K562 (cell line): ENCODE data around the gene SMIM41. TPM values are rescaled to one million over a fixed set of nuclear protein-coding genes. Genes with fewer than 3 reads are reported as not detected.
A peak's percentile ranks its signal among the peaks of the same experiment; 100 is the strongest.

Experiments
- CBX2 ChIP-seq: fragments of 200-600 bp; sonication (generic); IDR thresholded peaks from one replicate; pipeline ENCODE4 v1.6.1; 2012; ENCODE audit warnings: mild to moderate bottlenecking, low read length, inconsistent platforms; ENCODE audit not compliant: insufficient read depth, poor library complexity, severe bottlenecking
- COPS2 ChIP-seq: fragments of 450-650 bp; conservative IDR thresholded peaks from 2 replicates; pipeline ENCODE4 v1.6.1; 2016; ENCODE audit warnings: mild to moderate bottlenecking, moderate library complexity
- HES1 ChIP-seq: fragments of 450-650 bp; IDR thresholded peaks from 2 replicates; pipeline ENCODE4 v1.6.1; 2016; ENCODE audit warnings: low read depth, mild to moderate bottlenecking, moderate library complexity
- MCM2 ChIP-seq: fragments of 450-650 bp; IDR thresholded peaks from 2 replicates; pipeline ENCODE4 v1.6.1; 2017; ENCODE audit warnings: low read depth, mild to moderate bottlenecking
- PTRF ChIP-seq: fragments of 450-650 bp; IDR thresholded peaks from 2 replicates; pipeline ENCODE4 v1.6.1; 2016; ENCODE audit warnings: mild to moderate bottlenecking, missing genetic modification characterization, missing compliant biosample characterization
- RFX5 ChIP-seq: IDR thresholded peaks from 2 replicates; pipeline ENCODE4 v1.6.1; 2011; ENCODE audit warnings: low read depth, mild to moderate bottlenecking, improper control_type of control experiment, low read length
- SRSF1 ChIP-seq: fragments of 200-400 bp; formaldehyde crosslinking; IDR thresholded peaks from 2 replicates; pipeline ENCODE4 v1.6.1; 2017; ENCODE audit warnings: mild to moderate bottlenecking, low read depth, low read length, moderate library complexity
- TCF7 ChIP-seq: sonication (generic); IDR thresholded peaks from 2 replicates; pipeline ENCODE4 v1.6.1; 2016; ENCODE audit warnings: antibody characterized with exemption, borderline replicate concordance
- YY1 ChIP-seq, 3 experiments: IDR thresholded peaks; 2 replicates each; pipeline ENCODE4 v1.6.1; 2011; ENCODE audit warnings: low read length in 2 of 3, mild to moderate bottlenecking in 2 of 3, moderate library complexity in 2 of 3, borderline replicate concordance in 1 of 3, control low read depth in 1 of 3, low read depth in 1 of 3; ENCODE audit not compliant: insufficient read depth in 3 of 3, insufficient replicate concordance in 2 of 3, control insufficient read depth in 1 of 3, insufficient read length in 1 of 3; ENCODE audit errors: extremely low read depth in 1 of 3
- ZBTB2 ChIP-seq: fragments of 450-650 bp; IDR thresholded peaks from 2 replicates; pipeline ENCODE4 v1.6.1; 2016; ENCODE audit warnings: antibody characterized with exemption
- ZC3H4 ChIP-seq: sonication (generic); formaldehyde crosslinking; IDR thresholded peaks from 2 replicates; pipeline ENCODE4 v1.9.0; 2021; ENCODE audit warnings: missing genetic modification reagents, borderline replicate concordance
- ZFP30 ChIP-seq: fragments of 250-450 bp; sonication (Bioruptor Pico); IDR thresholded peaks from 2 replicates; pipeline ENCODE4 v1.8.0; 2022; ENCODE audit warnings: moderate library complexity, mild to moderate bottlenecking, inconsistent platforms, borderline replicate concordance
- ZNF232 ChIP-seq: sonication (generic); formaldehyde crosslinking; IDR thresholded peaks from 2 replicates; pipeline ENCODE4 v1.8.0; 2022; ENCODE audit warnings: mild to moderate bottlenecking, missing genetic modification reagents
- ZNF655 ChIP-seq: fragments of 250-450 bp; sonication (Bioruptor Pico); IDR thresholded peaks from 2 replicates; pipeline ENCODE4 v1.5.0; 2021
- ZNF79 ChIP-seq: fragments of 250-450 bp; sonication (Bioruptor Pico); IDR thresholded peaks from 2 replicates; pipeline ENCODE4 v1.4.0; 2020; ENCODE audit warnings: low read depth, mild to moderate bottlenecking, moderate library complexity
- polyA plus RNA-seq, 8 experiments: library from polyadenylated mRNA; depleted of rRNA in 4 of 8; stranded (reverse) in 5 of 8; unstranded in 3 of 8; fragments of >200 nt; fragmentation: Nextera tagmentation in 2 of 8; fragmentation: Illumina TruSeq in 1 of 8; extraction: Ambion mirVana in 2 of 8; extraction: Trizol in 1 of 8; gene quantifications; 2 replicates each; pipeline versions ENCODE4 v1.2.1 to v1.2.3, GENCODE V29; 2011 to 2014; ENCODE audit warnings: inconsistent platforms in 1 of 8, missing spikeins in 1 of 8
- total RNA-seq, 7 experiments: library from RNA; depleted of rRNA in 6 of 7; stranded (reverse); fragments of >200 nt in 6 of 7; fragmentation: Illumina TruSeq in 2 of 7; extraction: Trizol in 2 of 7; gene quantifications; 2 replicates each; pipeline versions ENCODE4 v1.2.1 to v1.2.3, GENCODE V29; 2011 to 2021; ENCODE audit warnings: low replicate concordance in 1 of 7
- TF ChIP-seq, protein P1 (sequence below), 2 experiments: fragments of 450-650 bp; IDR thresholded peaks; 2 replicates each; pipeline ENCODE4 v1.6.1; 2018; ENCODE audit warnings: mild to moderate bottlenecking in 2 of 2, low read depth in 1 of 2; ENCODE audit not compliant: partially characterized antibody in 2 of 2
- TF ChIP-seq, protein P2 (sequence below): fragments of 450-650 bp; IDR thresholded peaks from 2 replicates; pipeline ENCODE4 v1.6.1; 2016; ENCODE audit warnings: missing biosample characterization, missing genetic modification characterization

Gene SMIM41
- total and polyA plus RNA-seq, 9 of the 15 experiments (the other 6 are each of a cell fraction or from before 2014, with no cell fraction given), result not detected

DNA sequence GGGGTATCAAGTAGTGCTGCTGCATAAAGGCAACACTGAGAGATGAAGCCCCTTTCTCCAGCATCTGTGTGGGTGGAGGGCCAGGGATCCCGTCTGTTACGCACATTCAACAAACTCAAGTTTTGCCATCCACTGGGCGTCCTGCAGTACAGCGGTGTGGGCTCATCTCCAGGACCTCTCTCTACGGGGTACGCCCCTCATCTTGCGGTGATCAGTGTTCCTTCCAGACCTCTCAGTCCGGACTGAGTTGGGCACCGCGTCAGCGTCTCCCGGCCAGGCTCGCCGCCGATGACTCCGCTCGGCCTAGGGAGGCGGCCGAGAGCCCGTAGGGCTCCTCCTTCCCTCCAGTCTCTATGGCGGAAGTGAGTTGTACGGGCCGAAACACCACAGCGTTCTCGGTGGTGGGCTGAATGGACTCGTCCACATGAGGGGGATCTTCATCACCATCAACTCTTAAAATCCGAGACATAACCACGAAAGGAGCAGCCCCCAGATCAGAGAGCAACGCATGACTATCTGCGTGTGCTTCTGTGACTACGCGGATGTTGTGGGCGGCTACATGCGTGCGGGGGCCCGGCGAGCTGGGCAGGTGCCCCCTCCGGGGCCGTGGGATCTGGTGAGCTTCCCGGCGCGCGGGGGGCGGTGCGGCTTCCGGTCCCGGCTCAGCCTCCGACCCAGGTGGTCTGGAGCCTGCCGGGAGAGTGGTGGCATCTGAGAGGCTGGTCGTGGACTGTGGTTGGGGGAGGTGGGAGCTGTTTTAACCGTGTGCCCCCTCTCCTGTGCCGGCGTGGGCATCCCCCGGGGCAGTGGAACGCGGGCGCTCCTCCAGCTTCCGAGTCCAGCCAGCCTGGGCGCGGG lies 9.9 kb upstream of the SMIM41 start, which contains the start of gene ATG101 (continued):
- TF ChIP-seq ZNF655 (CRISPR knock-in tag) (no peak), ZNF232 (no peak), ZBTB2 (peak; percentile 31; the same call in 1 of the 2 replicates), HES1 (no peak), ZNF79 (CRISPR knock-in tag) (no peak), MCM2 (no peak), TCF7 (0 out of 2 replicates have a peak, but pooled peaks have one; percentile 38), ZFP30 (no peak), SRSF1 (no peak), PTRF (no peak), YY1 (IDR thresholded peaks at IDR 0.05; ENCODE audit: borderline replicate concordance in 1 of 3, control insufficient read depth in 1 of 3, extremely low read depth in 1 of 3, insufficient read depth in 3 of 3, insufficient read length in 1 of 3, insufficient replicate concordance in 2 of 3, low read depth in 1 of 3, low read length in 2 of 3) (no peak), CBX2 (no peak), RFX5 (no peak), ZC3H4 (no peak), COPS2 (no peak)
- TF ChIP-seq, protein P1, sequence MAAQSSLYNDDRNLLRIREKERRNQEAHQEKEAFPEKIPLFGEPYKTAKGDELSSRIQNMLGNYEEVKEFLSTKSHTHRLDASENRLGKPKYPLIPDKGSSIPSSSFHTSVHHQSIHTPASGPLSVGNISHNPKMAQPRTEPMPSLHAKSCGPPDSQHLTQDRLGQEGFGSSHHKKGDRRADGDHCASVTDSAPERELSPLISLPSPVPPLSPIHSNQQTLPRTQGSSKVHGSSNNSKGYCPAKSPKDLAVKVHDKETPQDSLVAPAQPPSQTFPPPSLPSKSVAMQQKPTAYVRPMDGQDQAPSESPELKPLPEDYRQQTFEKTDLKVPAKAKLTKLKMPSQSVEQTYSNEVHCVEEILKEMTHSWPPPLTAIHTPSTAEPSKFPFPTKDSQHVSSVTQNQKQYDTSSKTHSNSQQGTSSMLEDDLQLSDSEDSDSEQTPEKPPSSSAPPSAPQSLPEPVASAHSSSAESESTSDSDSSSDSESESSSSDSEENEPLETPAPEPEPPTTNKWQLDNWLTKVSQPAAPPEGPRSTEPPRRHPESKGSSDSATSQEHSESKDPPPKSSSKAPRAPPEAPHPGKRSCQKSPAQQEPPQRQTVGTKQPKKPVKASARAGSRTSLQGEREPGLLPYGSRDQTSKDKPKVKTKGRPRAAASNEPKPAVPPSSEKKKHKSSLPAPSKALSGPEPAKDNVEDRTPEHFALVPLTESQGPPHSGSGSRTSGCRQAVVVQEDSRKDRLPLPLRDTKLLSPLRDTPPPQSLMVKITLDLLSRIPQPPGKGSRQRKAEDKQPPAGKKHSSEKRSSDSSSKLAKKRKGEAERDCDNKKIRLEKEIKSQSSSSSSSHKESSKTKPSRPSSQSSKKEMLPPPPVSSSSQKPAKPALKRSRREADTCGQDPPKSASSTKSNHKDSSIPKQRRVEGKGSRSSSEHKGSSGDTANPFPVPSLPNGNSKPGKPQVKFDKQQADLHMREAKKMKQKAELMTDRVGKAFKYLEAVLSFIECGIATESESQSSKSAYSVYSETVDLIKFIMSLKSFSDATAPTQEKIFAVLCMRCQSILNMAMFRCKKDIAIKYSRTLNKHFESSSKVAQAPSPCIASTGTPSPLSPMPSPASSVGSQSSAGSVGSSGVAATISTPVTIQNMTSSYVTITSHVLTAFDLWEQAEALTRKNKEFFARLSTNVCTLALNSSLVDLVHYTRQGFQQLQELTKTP (IDR thresholded peaks at IDR 0.05; ENCODE audit: low read depth in 1 of 2, partially characterized antibody in 2 of 2), result peak in 1 of 2 experiments; percentile 51
- TF ChIP-seq, protein P2, sequence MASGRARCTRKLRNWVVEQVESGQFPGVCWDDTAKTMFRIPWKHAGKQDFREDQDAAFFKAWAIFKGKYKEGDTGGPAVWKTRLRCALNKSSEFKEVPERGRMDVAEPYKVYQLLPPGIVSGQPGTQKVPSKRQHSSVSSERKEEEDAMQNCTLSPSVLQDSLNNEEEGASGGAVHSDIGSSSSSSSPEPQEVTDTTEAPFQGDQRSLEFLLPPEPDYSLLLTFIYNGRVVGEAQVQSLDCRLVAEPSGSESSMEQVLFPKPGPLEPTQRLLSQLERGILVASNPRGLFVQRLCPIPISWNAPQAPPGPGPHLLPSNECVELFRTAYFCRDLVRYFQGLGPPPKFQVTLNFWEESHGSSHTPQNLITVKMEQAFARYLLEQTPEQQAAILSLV (tag), result no peak
